ENCODE measurements around the gene TPRG1. TPM values are rescaled to one million over a fixed set of nuclear protein-coding genes. Genes with fewer than 3 reads are reported as not detected.

Gene TPRG1
- total and polyA plus RNA-seq, 2 donors (not counting 3 experiments of a cell fraction or from before 2014, with no cell fraction given): 0.30 TPM; not detected in 1

DNA sequence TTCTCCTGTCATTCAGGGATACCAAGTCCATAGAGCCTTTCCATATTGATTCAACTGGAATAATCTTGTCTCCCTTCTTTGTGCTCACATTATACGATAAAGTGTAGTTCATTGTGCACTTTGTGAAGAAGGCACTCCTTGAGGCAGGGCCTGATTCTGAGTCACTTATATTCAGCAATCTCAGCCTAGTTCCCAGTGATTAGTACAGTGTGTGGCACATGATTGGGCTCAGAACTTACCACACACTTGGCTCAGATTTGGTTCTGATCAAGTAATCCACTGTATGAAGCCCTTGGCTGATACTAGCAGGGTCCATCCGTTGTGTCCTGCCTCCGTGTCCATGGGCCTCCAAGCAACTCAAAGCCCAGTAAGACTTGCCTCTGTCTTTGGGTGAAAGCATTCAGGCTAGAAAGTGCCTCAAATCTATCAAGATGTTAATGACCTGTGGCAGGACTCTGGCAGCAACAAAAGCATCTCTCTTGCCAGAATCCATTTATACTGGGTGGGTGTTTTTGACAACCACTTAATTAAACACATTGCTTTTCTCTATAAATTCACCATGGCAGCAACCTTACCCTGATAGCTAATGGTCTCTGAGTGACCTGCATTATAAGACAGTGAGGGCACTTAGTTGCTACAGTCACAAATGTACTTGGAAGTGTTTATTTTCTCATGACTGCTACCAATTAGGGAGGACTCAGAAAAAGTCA is 51.3 kb downstream of the TPRG1 start:
- Histone ChIP-seq H3K4me2 (ENCODE audit: insufficient read depth, low read length) (no peak overlapping the region), H3K9me1 (replicated peaks; ENCODE audit: control insufficient read depth, extremely low read depth, insufficient read depth, low read length) (no peaks in the 10 kb centered on the region), H3K9ac (replicated peaks; ENCODE audit: extremely low read depth, insufficient read depth, low read length) (no peak overlapping the region), H4K20me1 (replicated peaks; ENCODE audit: control insufficient read depth, extremely low read depth, insufficient read depth, low read length) (no peaks in the 10 kb centered on the region), H3K4me3 (replicated peaks in 1 of 3; ENCODE audit: insufficient read depth in 1 of 3, low read depth in 1 of 3, low read length in 3 of 3) (no peak overlapping the region), H3K9me3 (replicated peaks; ENCODE audit: control insufficient read depth, insufficient read depth, low read length) (no peaks in the 10 kb centered on the region), H3K79me2 (ENCODE audit: control insufficient read depth, insufficient read depth, low read length) (no peaks in the 10 kb centered on the region), H3K4me1 (ENCODE audit: control insufficient read depth, extremely low read depth, insufficient read depth, low read length) (no peaks in the 10 kb centered on the region), H3K36me3 (ENCODE audit: control insufficient read depth in 2 of 2, extremely low read depth in 1 of 2, insufficient read depth in 2 of 2, low read length in 2 of 2) (no peaks in the 10 kb centered on the region), H3K27ac (ENCODE audit: insufficient read depth, low read depth, low read length) (no peak overlapping the region), H2AFZ (ENCODE audit: low read depth, low read length) (no peak overlapping the region), H3K27me3 (ENCODE audit: control insufficient read depth in 2 of 2, insufficient read depth in 2 of 2, low read length in 2 of 2) (no peaks in the 10 kb centered on the region)
- no peak for FAIRE-seq
- TF ChIP-seq, protein P1, sequence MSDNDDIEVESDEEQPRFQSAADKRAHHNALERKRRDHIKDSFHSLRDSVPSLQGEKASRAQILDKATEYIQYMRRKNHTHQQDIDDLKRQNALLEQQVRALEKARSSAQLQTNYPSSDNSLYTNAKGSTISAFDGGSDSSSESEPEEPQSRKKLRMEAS (IDR thresholded peaks at IDR 0.05; ENCODE audit: insufficient read depth, insufficient read length): no peak
- TF ChIP-seq FOS (IDR thresholded peaks at IDR 0.05; ENCODE audit: borderline replicate concordance, insufficient read depth, low read length): no peak
- TF ChIP-seq, protein P2, sequence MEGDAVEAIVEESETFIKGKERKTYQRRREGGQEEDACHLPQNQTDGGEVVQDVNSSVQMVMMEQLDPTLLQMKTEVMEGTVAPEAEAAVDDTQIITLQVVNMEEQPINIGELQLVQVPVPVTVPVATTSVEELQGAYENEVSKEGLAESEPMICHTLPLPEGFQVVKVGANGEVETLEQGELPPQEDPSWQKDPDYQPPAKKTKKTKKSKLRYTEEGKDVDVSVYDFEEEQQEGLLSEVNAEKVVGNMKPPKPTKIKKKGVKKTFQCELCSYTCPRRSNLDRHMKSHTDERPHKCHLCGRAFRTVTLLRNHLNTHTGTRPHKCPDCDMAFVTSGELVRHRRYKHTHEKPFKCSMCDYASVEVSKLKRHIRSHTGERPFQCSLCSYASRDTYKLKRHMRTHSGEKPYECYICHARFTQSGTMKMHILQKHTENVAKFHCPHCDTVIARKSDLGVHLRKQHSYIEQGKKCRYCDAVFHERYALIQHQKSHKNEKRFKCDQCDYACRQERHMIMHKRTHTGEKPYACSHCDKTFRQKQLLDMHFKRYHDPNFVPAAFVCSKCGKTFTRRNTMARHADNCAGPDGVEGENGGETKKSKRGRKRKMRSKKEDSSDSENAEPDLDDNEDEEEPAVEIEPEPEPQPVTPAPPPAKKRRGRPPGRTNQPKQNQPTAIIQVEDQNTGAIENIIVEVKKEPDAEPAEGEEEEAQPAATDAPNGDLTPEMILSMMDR (IDR thresholded peaks at IDR 0.05; ENCODE audit: extremely low read depth in 1 of 2, insufficient read depth in 1 of 2, low read depth in 1 of 2, low read length in 2 of 2): no peak
- no peak for TF ChIP-seq EZH2 (IDR thresholded peaks at IDR 0.05; ENCODE audit: borderline replicate concordance, low read depth, low read length, severe bottlenecking)
- no peak for TF ChIP-seq MYC (IDR thresholded peaks at IDR 0.05; ENCODE audit: low read depth, low read length)
- TF ChIP-seq POLR2A (IDR thresholded peaks at IDR 0.05; ENCODE audit: low read depth, low read length): no peak
- TF ChIP-seq POLR2AphosphoS5 (IDR thresholded peaks at IDR 0.05; ENCODE audit: insufficient read depth, low read depth, low read length): no peak
- TF ChIP-seq JUN (IDR thresholded peaks at IDR 0.05; ENCODE audit: borderline replicate concordance, insufficient read depth, insufficient read length, low read depth): no peak
- no peak for TF ChIP-seq GATA2 (IDR thresholded peaks at IDR 0.05; ENCODE audit: insufficient read depth, insufficient read length, low read depth, low read length)
- intact Hi-C loops (cut with micrococcal nuclease) (no loop called here), dilution Hi-C loops (cut with MboI; ENCODE audit: extremely low pct_ligation_motif_present, low sequenced_read_pairs) (no loop called here)
- CTCF ChIA-PET: interaction anchor here (0.8 kb wide), 1 partner anchor 10 kb away, joined by 3 read pairs; no protein-coding TSS in a partner anchor
- no peak for DNase-seq (ENCODE audit: low read depth, low spot score)
- POLR2A ChIA-PET: no interaction called here
- BruUV-seq (replicated peaks): no TSS peak

Measured in endothelial cell of umbilical vein (primary cell).